Measurements from ENCODE around the gene PACRG. TPM values are rescaled to one million over a fixed set of nuclear protein-coding genes. Genes with fewer than 3 reads are reported as not detected.

PACRG gene
- total RNA-seq, 2 experiments from 2014 or later: not detected

- CTCF ChIA-PET (ENCODE audit: unreplicated experiment): no interaction called here
- no peaks in the 10 kb centered on the region for H3K9me3 ChIP-seq (ENCODE audit: low read length)
- DNase-seq (ENCODE audit: low spot score): no peak
- no peak overlapping the region for H3K4me3 ChIP-seq (ENCODE audit: low read depth, low read length, poor library complexity, severe bottlenecking)
- intact Hi-C loops (cut with micrococcal nuclease; ENCODE audit: unreplicated experiment): no loop called here
- no peak for TF ChIP-seq CTCF (conservative IDR thresholded peaks at IDR 0.05; ENCODE audit: low read length)
- TF ChIP-seq EZH2phosphoT487 (IDR thresholded peaks at IDR 0.05; ENCODE audit: borderline replicate concordance, low read depth, low read length): no peak
- no peaks in the 10 kb centered on the region for H3K79me2 ChIP-seq (ENCODE audit: insufficient read depth, low read depth, low read length)
- BruUV-seq (replicated peaks): no TSS peak
- no peaks in the 10 kb centered on the region for H3K36me3 ChIP-seq (ENCODE audit: insufficient read depth, low read length)
- POLR2A ChIA-PET: no interaction called here
- no peaks in the 10 kb centered on the region for H4K20me1 ChIP-seq (ENCODE audit: insufficient read depth, low read length)
- H2AFZ ChIP-seq (ENCODE audit: low read length): no peak overlapping the region
- no peaks in the 10 kb centered on the region for H3K4me1 ChIP-seq (ENCODE audit: insufficient read depth, low read length, poor library complexity, severe bottlenecking)
- H3K9me2 ChIP-seq (ENCODE audit: insufficient read depth, low read length): no peaks in the 10 kb centered on the region
- H3K27ac ChIP-seq (ENCODE audit: low read depth, low read length, poor library complexity, severe bottlenecking): no peak overlapping the region
- no peak overlapping the region for H3K4me2 ChIP-seq (ENCODE audit: low read length)
These were observed 357.7 kb downstream of the PACRG start for GRCh38 chr6:163085426-163085825.

GRCh38 chr6:163085861-163086623 is 358.3 kb downstream of the PACRG start:
- Histone ChIP-seq H3K4me2 (ENCODE audit: low read length) (no peak overlapping the region), H4K20me1 (ENCODE audit: insufficient read depth, low read length) (no peaks in the 10 kb centered on the region), H3K9me2 (ENCODE audit: insufficient read depth, low read length) (no peaks in the 10 kb centered on the region), H3K4me3 (ENCODE audit: low read depth, low read length, poor library complexity, severe bottlenecking) (no peak overlapping the region), H3K27ac (ENCODE audit: low read depth, low read length, poor library complexity, severe bottlenecking) (no peak overlapping the region), H3K4me1 (ENCODE audit: insufficient read depth, low read length, poor library complexity, severe bottlenecking) (no peaks in the 10 kb centered on the region), H3K9me3 (ENCODE audit: low read length) (no peaks in the 10 kb centered on the region), H3K36me3 (ENCODE audit: insufficient read depth, low read length) (no peaks in the 10 kb centered on the region), H3K79me2 (ENCODE audit: insufficient read depth, low read depth, low read length) (no peaks in the 10 kb centered on the region), H2AFZ (ENCODE audit: low read length) (no peak overlapping the region)
- ChIA-PET POLR2A (no interaction called here), CTCF (ENCODE audit: unreplicated experiment) (no interaction called here)
- TF ChIP-seq CTCF (conservative IDR thresholded peaks at IDR 0.05; ENCODE audit: low read length) (no peak), EZH2phosphoT487 (IDR thresholded peaks at IDR 0.05; ENCODE audit: borderline replicate concordance, low read depth, low read length) (no peak)
- no peak for DNase-seq (ENCODE audit: low spot score)
- intact Hi-C loops (cut with micrococcal nuclease; ENCODE audit: unreplicated experiment): no loop called here
- BruUV-seq (replicated peaks): no TSS peak

GRCh38 chr6:163086624-163086920 is 358.8 kb downstream of the PACRG start:
- H3K4me3 ChIP-seq (ENCODE audit: low read depth, low read length, poor library complexity, severe bottlenecking): no peak overlapping the region
- H3K79me2 ChIP-seq (ENCODE audit: insufficient read depth, low read depth, low read length): no peaks in the 10 kb centered on the region
- DNase-seq (ENCODE audit: low spot score): no peak
- H4K20me1 ChIP-seq (ENCODE audit: insufficient read depth, low read length): no peaks in the 10 kb centered on the region
- H3K9me3 ChIP-seq (ENCODE audit: low read length): no peaks in the 10 kb centered on the region
- H3K27ac ChIP-seq (ENCODE audit: low read depth, low read length, poor library complexity, severe bottlenecking): no peak overlapping the region
- H3K36me3 ChIP-seq (ENCODE audit: insufficient read depth, low read length): no peaks in the 10 kb centered on the region
- ChIA-PET POLR2A (no interaction called here), CTCF (ENCODE audit: unreplicated experiment) (no interaction called here)
- H3K9me2 ChIP-seq (ENCODE audit: insufficient read depth, low read length): no peaks in the 10 kb centered on the region
- intact Hi-C loops (cut with micrococcal nuclease; ENCODE audit: unreplicated experiment): no loop called here
- no peak for TF ChIP-seq CTCF (conservative IDR thresholded peaks at IDR 0.05; ENCODE audit: low read length)
- TF ChIP-seq EZH2phosphoT487 (IDR thresholded peaks at IDR 0.05; ENCODE audit: borderline replicate concordance, low read depth, low read length): no peak
- no peak overlapping the region for H2AFZ ChIP-seq (ENCODE audit: low read length)
- no peaks in the 10 kb centered on the region for H3K4me1 ChIP-seq (ENCODE audit: insufficient read depth, low read length, poor library complexity, severe bottlenecking)
- no TSS peak for BruUV-seq (replicated peaks)
- no peak overlapping the region for H3K4me2 ChIP-seq (ENCODE audit: low read length)

All from OCI-LY7 (cell line).